HT1080 (cell line): ENCODE measurements around the gene CHP2. TPM values are rescaled to one million over a fixed set of nuclear protein-coding genes. Genes with fewer than 3 reads are reported as not detected.
A peak's percentile ranks its signal among the peaks of the same experiment; 100 is the strongest.
"Not testable (repeated sequence)": the region's sequence is repeated elsewhere in the genome, so short reads cannot be mapped to it uniquely, and the experiment has no call there.

Experiments
- DNase-seq: peaks from one replicate; pipeline ENCODE4 v3.0.0-alpha.2; 2015; ENCODE audit warnings: low read depth
- polyA plus RNA-seq, 2 experiments: library from polyadenylated mRNA; depleted of rRNA; stranded (reverse); fragments of >200 nt; gene quantifications; 2 replicates each; pipeline ENCODE4 v1.2.3, GENCODE V29; 2015
- total RNA-seq: library from RNA; depleted of rRNA; stranded (reverse); fragments of >200 nt; shearing (Covaris generic); gene quantifications from 2 replicates; pipeline ENCODE4 v1.2.3, GENCODE V29; 2014; rRNA removed

CHP2 gene
- not detected in 2 replicates for total RNA-seq
- not detected in 2 replicates for polyA plus RNA-seq (2015; cell fraction: cytosol; rRNA removed)
- polyA plus RNA-seq (2015; cell fraction: nucleus; rRNA removed), result not detected in 2 replicates

- no peak for DNase-seq
Measured at GRCh38 chr16:23754594-23755483, at the start of gene CHP2. CHP2 (plus strand) TSS chr16:23755026; CDS start chr16:23755050, 24 bp downstream.

GRCh38 chr16:23705517-23705902, 49.3 kb upstream of the CHP2 start:
- DNase-seq, result no peak

GRCh38 chr16:23706439-23706838, 48.4 kb upstream of the CHP2 start:
- peak; percentile 13 for DNase-seq

GRCh38 chr16:23709536-23709935, 45.3 kb upstream of the CHP2 start:
- no peak for DNase-seq

- no peak for DNase-seq
Measured at GRCh38 chr16:23710008-23710407, 44.8 kb upstream of the CHP2 start.

GRCh38 chr16:23710504-23710903, 44.3 kb upstream of the CHP2 start:
- no peak for DNase-seq

- no peak for DNase-seq
Measured at GRCh38 chr16:23711785-23712184, 43.0 kb upstream of the CHP2 start.

- DNase-seq, result no peak
Measured at GRCh38 chr16:23712976-23713375, 41.9 kb upstream of the CHP2 start, which contains the start of gene ERN2. ERN2 (minus strand) TSS chr16:23713222; CDS start chr16:23713187, 35 bp downstream.

GRCh38 chr16:23716484-23716883, 38.3 kb upstream of the CHP2 start:
- no peak for DNase-seq

- not testable (repeated sequence) for DNase-seq
Measured at GRCh38 chr16:23722613-23723240, 32.1 kb upstream of the CHP2 start.

GRCh38 chr16:23724096-23724784, 30.6 kb upstream of the CHP2 start:
- no peak for DNase-seq

- no peak for DNase-seq
Measured at GRCh38 chr16:23724785-23725131, 30.1 kb upstream of the CHP2 start.

- no peak for DNase-seq
Measured at GRCh38 chr16:23726710-23727109, 28.1 kb upstream of the CHP2 start.

GRCh38 chr16:23728112-23728477, 26.7 kb upstream of the CHP2 start:
- no peak for DNase-seq

- peak; percentile 51 for DNase-seq
Measured at GRCh38 chr16:23729503-23730424, 25.1 kb upstream of the CHP2 start.

GRCh38 chr16:23734176-23734893, 20.5 kb upstream of the CHP2 start:
- no peak for DNase-seq

GRCh38 chr16:23737423-23738028, 17.3 kb upstream of the CHP2 start:
- not testable (repeated sequence) for DNase-seq

GRCh38 chr16:23739516-23739915, 15.3 kb upstream of the CHP2 start:
- no peak for DNase-seq

GRCh38 chr16:23741675-23742303, 13.0 kb upstream of the CHP2 start:
- no peak for DNase-seq
